Lung (tissue), 12 donors: ENCODE data around the gene C18orf63. TPM values are rescaled to one million over a fixed set of nuclear protein-coding genes. Genes with fewer than 3 reads are reported as not detected.
A peak's percentile ranks its signal among the peaks of the same experiment; 100 is the strongest.

Source experiments
- ATAC-seq: fragments of 200-7000 bp; cut with Tn5 transposase; one replicate; pipeline ENCODE4 v1.9.1; 2020; ENCODE audit warnings: moderate number of reproducible peaks; ENCODE audit not compliant: insufficient read depth, low FRiP score
- DNase-seq, 3 donors: peaks; one replicate each; pipeline ENCODE4 v3.0.0-alpha.2; 2013 to 2017
- H3K27ac ChIP-seq, 2 donors: one replicate each; pipeline ENCODE4 v1.5.1; 2013; ENCODE audit warnings: mild to moderate bottlenecking in 2 of 2, moderate library complexity in 2 of 2, control low read depth in 1 of 2, inconsistent platforms in 1 of 2, low read depth in 1 of 2, low read length in 1 of 2
- H3K27me3 ChIP-seq, 3 donors: one replicate each; pipeline ENCODE4 v1.5.1; 2013; ENCODE audit warnings: low read length in 2 of 3; ENCODE audit not compliant: control insufficient read depth in 3 of 3, insufficient read depth in 3 of 3
- H3K36me3 ChIP-seq, 4 donors: one replicate each; pipeline ENCODE4 v1.5.1; 2013; ENCODE audit warnings: low read length in 4 of 4, mild to moderate bottlenecking in 1 of 4, moderate library complexity in 1 of 4; ENCODE audit not compliant: control insufficient read depth in 4 of 4, insufficient read depth in 4 of 4
- H3K4me1 ChIP-seq, 5 donors: one replicate each; pipeline ENCODE4 v1.5.1; 2013; ENCODE audit warnings: low read length in 5 of 5, mild to moderate bottlenecking in 2 of 5, moderate library complexity in 1 of 5; ENCODE audit not compliant: control insufficient read depth in 5 of 5, insufficient read depth in 5 of 5
- H3K4me3 ChIP-seq: one replicate; pipeline ENCODE4 v1.5.1; 2013; ENCODE audit warnings: mild to moderate bottlenecking, control low read depth, moderate library complexity
- H3K9ac ChIP-seq, 2 donors: one replicate each; pipeline ENCODE4 v1.5.1; 2013; ENCODE audit warnings: low read length in 2 of 2, control low read depth in 1 of 2; ENCODE audit not compliant: insufficient read depth in 1 of 2
- H3K9me3 ChIP-seq, 4 donors: one replicate each; pipeline ENCODE4 v1.5.1; 2013; ENCODE audit warnings: low read length in 3 of 4, mild to moderate bottlenecking in 1 of 4, moderate library complexity in 1 of 4; ENCODE audit not compliant: control insufficient read depth in 4 of 4, insufficient read depth in 3 of 4
- WGBS, 2 donors: extraction: QIAGEN DNeasy Blood & Tissue Kit; methylation state at CpG; one replicate each; pipeline ENCODE4 v1.1.7; 2013; 5-methylcytosine and 5-hydroxymethylcytosine counted together
- polyA plus RNA-seq, 2 donors: library from polyadenylated mRNA; stranded (reverse); fragments of 200-250 nt; gene quantifications; one replicate each; pipeline ENCODE4 v1.2.1, GENCODE V29; 2013
- total RNA-seq, 2 donors: library from RNA; depleted of rRNA in 1 of 2; stranded (reverse); fragments of >200 nt in 1 of 2; gene quantifications; one replicate each; pipeline ENCODE4 v1.2.1, GENCODE V29; 2014 to 2021
- TF ChIP-seq, protein P1 (sequence below): IDR thresholded peaks from 2 replicates; pipeline ENCODE4 v1.5.1; 2012; ENCODE audit warnings: mild to moderate bottlenecking; ENCODE audit errors: control extremely low read depth, extremely low read depth
- donor health status: control.
- donor health status: control.
- donor health status: Bipolar disorder and iron deficiency.
- donor health status: healthy.
- donor health status: DM: yes; HTN: yes; CAD: no.

C18orf63 gene
- total and polyA plus RNA-seq, 4 donors: 0.14 to 0.55 (median 0.38) TPM

- no peak overlapping the region for H3K27ac ChIP-seq
- TF ChIP-seq, protein P1, sequence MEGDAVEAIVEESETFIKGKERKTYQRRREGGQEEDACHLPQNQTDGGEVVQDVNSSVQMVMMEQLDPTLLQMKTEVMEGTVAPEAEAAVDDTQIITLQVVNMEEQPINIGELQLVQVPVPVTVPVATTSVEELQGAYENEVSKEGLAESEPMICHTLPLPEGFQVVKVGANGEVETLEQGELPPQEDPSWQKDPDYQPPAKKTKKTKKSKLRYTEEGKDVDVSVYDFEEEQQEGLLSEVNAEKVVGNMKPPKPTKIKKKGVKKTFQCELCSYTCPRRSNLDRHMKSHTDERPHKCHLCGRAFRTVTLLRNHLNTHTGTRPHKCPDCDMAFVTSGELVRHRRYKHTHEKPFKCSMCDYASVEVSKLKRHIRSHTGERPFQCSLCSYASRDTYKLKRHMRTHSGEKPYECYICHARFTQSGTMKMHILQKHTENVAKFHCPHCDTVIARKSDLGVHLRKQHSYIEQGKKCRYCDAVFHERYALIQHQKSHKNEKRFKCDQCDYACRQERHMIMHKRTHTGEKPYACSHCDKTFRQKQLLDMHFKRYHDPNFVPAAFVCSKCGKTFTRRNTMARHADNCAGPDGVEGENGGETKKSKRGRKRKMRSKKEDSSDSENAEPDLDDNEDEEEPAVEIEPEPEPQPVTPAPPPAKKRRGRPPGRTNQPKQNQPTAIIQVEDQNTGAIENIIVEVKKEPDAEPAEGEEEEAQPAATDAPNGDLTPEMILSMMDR: no peak
Measured at GRCh38 chr18:74377776-74378175, 62.1 kb downstream of the C18orf63 start.

GRCh38 chr18:74378179-74378682 is 62.6 kb downstream of the C18orf63 start:
- DNase-seq (peak in 1 of 3 donors; percentile 35), ATAC-seq (no peak)
- TF ChIP-seq, protein P1: no peak
- H3K4me1 ChIP-seq: peaks cover 0 to 9% (median 0%) of the 10 kb centered on the region in 5 donors
- no peaks in the 10 kb centered on the region for H3K36me3 ChIP-seq
- 54 to 56% methylated on average over 4 of the region's 4 CpGs for WGBS, 2 donors
- H3K27ac ChIP-seq: no peak overlapping the region
- H3K4me3 ChIP-seq: no peak overlapping the region
- H3K27me3 ChIP-seq: no peaks in the 10 kb centered on the region
- H3K9ac ChIP-seq: no peak overlapping the region
- H3K9me3 ChIP-seq: peaks cover 0 to 3% (median 0%) of the 10 kb centered on the region in 4 donors

More at GRCh38 chr18:74377776-74378175, 62.1 kb downstream of the C18orf63 start:
- H3K9me3 ChIP-seq: peaks cover 0 to 3% (median 0%) of the 10 kb centered on the region in 4 donors
- no peak overlapping the region for H3K9ac ChIP-seq
- H3K4me3 ChIP-seq: no peak overlapping the region
- no peak for ATAC-seq
- no peaks in the 10 kb centered on the region for H3K36me3 ChIP-seq
- DNase-seq: no peak
- peaks cover 0 to 9% (median 0%) of the 10 kb centered on the region in 5 donors for H3K4me1 ChIP-seq
- no peaks in the 10 kb centered on the region for H3K27me3 ChIP-seq
- 85 to 89% methylated on average over 1 of the region's 1 CpG for WGBS, 2 donors

DNA sequence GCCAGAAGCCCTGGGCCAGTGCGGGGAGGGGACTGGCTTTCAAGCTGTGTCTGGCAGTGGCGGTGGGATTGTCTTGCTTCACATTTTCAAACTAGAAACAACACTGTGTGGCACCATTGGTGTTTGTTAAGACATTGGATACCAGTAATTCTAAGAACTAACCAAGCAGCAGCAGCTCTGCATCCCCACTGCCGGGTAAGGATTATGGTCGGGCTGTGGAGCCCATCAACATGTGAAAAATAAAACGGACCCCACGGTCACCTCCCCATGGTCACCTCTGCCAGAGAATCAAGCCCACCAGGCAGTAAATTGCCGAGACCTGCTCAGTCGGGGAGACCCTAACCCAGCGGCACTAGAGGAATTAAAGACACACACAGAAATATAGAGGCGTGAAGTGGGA is 65.3 kb downstream of the C18orf63 start:
- no peaks in the 10 kb centered on the region for H3K27me3 ChIP-seq
- WGBS, 2 donors: 96 to 98% methylated on average over 10 of the region's 10 CpGs
- no peak overlapping the region for H3K9ac ChIP-seq
- H3K9me3 ChIP-seq: peaks cover 0 to 3% (median 0%) of the 10 kb centered on the region in 4 donors
- peaks cover 0 to 9% (median 0%) of the 10 kb centered on the region in 5 donors for H3K4me1 ChIP-seq
- no peak for DNase-seq
- no peak overlapping the region for H3K27ac ChIP-seq
- TF ChIP-seq, protein P1: no peak
- ATAC-seq: no peak
- no peaks in the 10 kb centered on the region for H3K36me3 ChIP-seq
- no peak overlapping the region for H3K4me3 ChIP-seq
